HEK293 (cell line): Measurements from ENCODE around the gene OGFOD1.

ENCODE experiments used
- CTCF ChIA-PET: fragments of 350-600 bp; formaldehyde crosslinking; extraction: SDS; loops from one replicate; lab custom pipeline; 2021; ENCODE audit warnings: antibody characterized with exemption; lab: Yijun Ruan, JAX
- POLR2A ChIA-PET: fragments of 300-600 bp; formaldehyde crosslinking; extraction: SDS; loops from one replicate; lab custom pipeline; 2020; ENCODE audit warnings: antibody characterized with exemption, inconsistent platforms; lab: Yijun Ruan, JAX
- H3K27ac ChIP-seq: fragments of 200-500 bp; sonication (Bioruptor generic); 2 replicates; pipeline ENCODE4 v1.5.1; 2014; ENCODE audit warnings: low read depth, low read length, control low read depth, inconsistent platforms; ENCODE audit errors: extremely low read depth
- H3K36me3 ChIP-seq, 2 experiments: fragments of 200-500 bp in 1 of 2; sonication (Bioruptor generic) in 1 of 2; 1 replicate in 1 of 2; 2 replicates in 1 of 2; pipeline ENCODE4 v1.5.1; 2014 to 2017; ENCODE audit warnings: inconsistent platforms in 2 of 2, low read length in 2 of 2; ENCODE audit not compliant: control insufficient read depth in 2 of 2, insufficient read depth in 1 of 2
- H3K4me1 ChIP-seq: fragments of 200-500 bp; sonication (Bioruptor generic); 2 replicates; pipeline ENCODE4 v1.5.1; 2014; ENCODE audit warnings: mild to moderate bottlenecking, low read length, inconsistent platforms; ENCODE audit not compliant: control insufficient read depth, insufficient read depth
- H3K4me3 ChIP-seq: 2 replicates; pipeline ENCODE4 v1.5.1; 2011; ENCODE audit warnings: low read depth, mild to moderate bottlenecking, control low read depth, low read length, moderate library complexity
- H3K9me3 ChIP-seq: fragments of 200-500 bp; sonication (Bioruptor generic); 2 replicates; pipeline ENCODE4 v1.5.1; 2014; ENCODE audit warnings: low read depth, low read length, inconsistent platforms; ENCODE audit not compliant: control insufficient read depth, insufficient read depth
- EGR2 ChIP-seq: fragments of 450-650 bp; formaldehyde crosslinking; IDR thresholded peaks from 2 replicates; pipeline ENCODE4 v1.5.1; 2016; ENCODE audit warnings: low read depth, missing biosample characterization, missing genetic modification characterization
- GLIS2 ChIP-seq: fragments of 450-650 bp; formaldehyde crosslinking; IDR thresholded peaks from 2 replicates; pipeline ENCODE4 v1.5.1; 2016; ENCODE audit warnings: missing biosample characterization, missing genetic modification characterization
- SCRT2 ChIP-seq: fragments of 450-650 bp; formaldehyde crosslinking; IDR thresholded peaks from 2 replicates; pipeline ENCODE4 v1.5.1; 2016; ENCODE audit warnings: missing biosample characterization, missing genetic modification characterization
- WT1 ChIP-seq: fragments of 450-650 bp; formaldehyde crosslinking; IDR thresholded peaks from 2 replicates; pipeline ENCODE4 v1.5.1; 2016; ENCODE audit warnings: missing biosample characterization, missing genetic modification characterization
- ZNF133 ChIP-seq: fragments of 450-650 bp; formaldehyde crosslinking; IDR thresholded peaks from 2 replicates; pipeline ENCODE4 v1.5.1; 2016; ENCODE audit warnings: missing biosample characterization, missing genetic modification characterization
- ZNF138 ChIP-seq: fragments of 450-650 bp; formaldehyde crosslinking; IDR thresholded peaks from 2 replicates; pipeline ENCODE4 v1.5.1; 2016; ENCODE audit warnings: missing biosample characterization, missing genetic modification characterization, borderline replicate concordance
- ZNF174 ChIP-seq: fragments of 450-650 bp; formaldehyde crosslinking; IDR thresholded peaks from 2 replicates; pipeline ENCODE4 v1.5.0; 2017; ENCODE audit warnings: missing biosample characterization, mild to moderate bottlenecking, missing genetic modification characterization
- ZNF2 ChIP-seq: fragments of 450-650 bp; formaldehyde crosslinking; IDR thresholded peaks from 2 replicates; pipeline ENCODE4 v1.5.1; 2016; ENCODE audit warnings: missing biosample characterization, missing genetic modification characterization
- ZNF221 ChIP-seq: fragments of 450-650 bp; formaldehyde crosslinking; IDR thresholded peaks from 2 replicates; pipeline ENCODE4 v1.5.1; 2017; ENCODE audit warnings: missing biosample characterization, missing genetic modification characterization, borderline replicate concordance
- ZNF239 ChIP-seq: fragments of 450-650 bp; formaldehyde crosslinking; IDR thresholded peaks from 2 replicates; pipeline ENCODE4 v1.5.1; 2016; ENCODE audit warnings: missing biosample characterization, missing genetic modification characterization
- ZNF266 ChIP-seq: fragments of 450-650 bp; formaldehyde crosslinking; IDR thresholded peaks from 2 replicates; pipeline ENCODE4 v1.5.1; 2016; ENCODE audit warnings: missing biosample characterization, missing genetic modification characterization, low read depth
- ZNF324 ChIP-seq: fragments of 450-650 bp; formaldehyde crosslinking; IDR thresholded peaks from 2 replicates; pipeline ENCODE4 v1.5.1; 2016; ENCODE audit warnings: missing biosample characterization, missing genetic modification characterization
- ZNF416 ChIP-seq: fragments of 450-650 bp; formaldehyde crosslinking; IDR thresholded peaks from 2 replicates; pipeline ENCODE4 v1.5.1; 2016; ENCODE audit warnings: missing biosample characterization, missing genetic modification characterization
- ZNF510 ChIP-seq: fragments of 450-650 bp; formaldehyde crosslinking; IDR thresholded peaks from 2 replicates; pipeline ENCODE4 v1.5.1; 2018; ENCODE audit warnings: mild to moderate bottlenecking, missing genetic modification characterization, missing biosample characterization; ENCODE audit not compliant: insufficient replicate concordance
- ZNF560 ChIP-seq: fragments of 450-650 bp; formaldehyde crosslinking; IDR thresholded peaks from 2 replicates; pipeline ENCODE4 v1.5.1; 2017; ENCODE audit warnings: missing biosample characterization, missing genetic modification characterization, borderline replicate concordance
- ZNF623 ChIP-seq: fragments of 450-650 bp; formaldehyde crosslinking; IDR thresholded peaks from 2 replicates; pipeline ENCODE4 v1.5.1; 2016; ENCODE audit warnings: missing biosample characterization, missing genetic modification characterization
- ZNF776 ChIP-seq: fragments of 450-650 bp; formaldehyde crosslinking; IDR thresholded peaks from 2 replicates; pipeline ENCODE4 v1.5.0; 2017; ENCODE audit warnings: missing biosample characterization, missing genetic modification characterization, borderline replicate concordance
- ZNF830 ChIP-seq: fragments of 450-650 bp; IDR thresholded peaks from 2 replicates; pipeline ENCODE4 v1.5.0; 2018; ENCODE audit warnings: missing biosample characterization, missing genetic modification characterization, low read depth, mild to moderate bottlenecking, moderate library complexity
- TF ChIP-seq, protein P1 (sequence below): fragments of 450-650 bp; formaldehyde crosslinking; IDR thresholded peaks from 2 replicates; pipeline ENCODE4; 2016; ENCODE audit warnings: missing biosample characterization, missing genetic modification characterization
- TF ChIP-seq, protein P2 (sequence below): fragments of 450-650 bp; formaldehyde crosslinking; conservative IDR thresholded peaks from 2 replicates; pipeline ENCODE4 v1.5.1; 2016; ENCODE audit warnings: low read depth, missing biosample characterization, missing genetic modification characterization
- TF ChIP-seq, protein P3 (sequence below): fragments of 450-650 bp; formaldehyde crosslinking; IDR thresholded peaks from 2 replicates; pipeline ENCODE4 v1.5.1; 2017; ENCODE audit warnings: missing biosample characterization, missing genetic modification characterization
- TF ChIP-seq, protein P4 (sequence below): fragments of 450-650 bp; formaldehyde crosslinking; IDR thresholded peaks from 2 replicates; pipeline ENCODE4 v1.5.1; 2016; ENCODE audit warnings: missing biosample characterization, missing genetic modification characterization

Gene OGFOD1

DNA sequence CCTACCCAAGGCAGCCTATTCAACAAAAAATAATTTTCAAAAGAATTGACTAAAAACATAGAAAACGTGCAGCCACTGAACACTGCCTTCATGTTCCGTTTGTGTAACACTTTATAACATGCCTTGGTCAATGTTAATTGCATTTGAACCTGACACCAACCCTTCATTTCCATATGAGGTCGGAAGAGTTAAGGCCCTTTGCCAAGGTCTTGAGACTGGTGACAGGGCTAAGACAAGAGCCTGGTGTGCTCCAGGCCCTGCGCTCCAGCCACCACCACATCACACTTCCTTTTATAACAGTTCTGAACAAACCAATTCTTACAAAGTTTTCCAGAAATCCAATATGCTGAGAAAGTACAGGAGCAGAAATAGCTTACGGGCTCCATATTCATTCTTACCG is 64.3 kb downstream of the OGFOD1 start:
- TF ChIP-seq ZNF560 (tag by site-specific recombination) (no peak), WT1 (tag by site-specific recombination) (no peak), ZNF510 (no peak), ZNF266 (no peak), GLIS2 (tag by site-specific recombination) (no peak), ZNF138 (tag by site-specific recombination) (no peak), ZNF2 (tag by site-specific recombination) (no peak), ZNF623 (tag by site-specific recombination) (no peak), ZNF221 (no peak), ZNF324 (tag by site-specific recombination) (no peak), EGR2 (no peak)
- TF ChIP-seq, protein P1, sequence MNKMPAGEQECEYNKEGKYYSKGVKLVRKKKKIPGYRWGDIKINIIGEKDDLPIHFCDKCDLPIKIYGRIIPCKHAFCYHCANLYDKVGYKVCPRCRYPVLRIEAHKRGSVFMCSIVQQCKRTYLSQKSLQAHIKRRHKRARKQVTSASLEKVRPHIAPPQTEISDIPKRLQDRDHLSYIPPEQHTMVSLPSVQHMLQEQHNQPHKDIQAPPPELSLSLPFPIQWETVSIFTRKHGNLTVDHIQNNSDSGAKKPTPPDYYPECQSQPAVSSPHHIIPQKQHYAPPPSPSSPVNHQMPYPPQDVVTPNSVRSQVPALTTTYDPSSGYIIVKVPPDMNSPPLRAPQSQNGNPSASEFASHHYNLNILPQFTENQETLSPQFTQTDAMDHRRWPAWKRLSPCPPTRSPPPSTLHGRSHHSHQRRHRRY (tag by site-specific recombination) = no peak
- TF ChIP-seq, protein P2, sequence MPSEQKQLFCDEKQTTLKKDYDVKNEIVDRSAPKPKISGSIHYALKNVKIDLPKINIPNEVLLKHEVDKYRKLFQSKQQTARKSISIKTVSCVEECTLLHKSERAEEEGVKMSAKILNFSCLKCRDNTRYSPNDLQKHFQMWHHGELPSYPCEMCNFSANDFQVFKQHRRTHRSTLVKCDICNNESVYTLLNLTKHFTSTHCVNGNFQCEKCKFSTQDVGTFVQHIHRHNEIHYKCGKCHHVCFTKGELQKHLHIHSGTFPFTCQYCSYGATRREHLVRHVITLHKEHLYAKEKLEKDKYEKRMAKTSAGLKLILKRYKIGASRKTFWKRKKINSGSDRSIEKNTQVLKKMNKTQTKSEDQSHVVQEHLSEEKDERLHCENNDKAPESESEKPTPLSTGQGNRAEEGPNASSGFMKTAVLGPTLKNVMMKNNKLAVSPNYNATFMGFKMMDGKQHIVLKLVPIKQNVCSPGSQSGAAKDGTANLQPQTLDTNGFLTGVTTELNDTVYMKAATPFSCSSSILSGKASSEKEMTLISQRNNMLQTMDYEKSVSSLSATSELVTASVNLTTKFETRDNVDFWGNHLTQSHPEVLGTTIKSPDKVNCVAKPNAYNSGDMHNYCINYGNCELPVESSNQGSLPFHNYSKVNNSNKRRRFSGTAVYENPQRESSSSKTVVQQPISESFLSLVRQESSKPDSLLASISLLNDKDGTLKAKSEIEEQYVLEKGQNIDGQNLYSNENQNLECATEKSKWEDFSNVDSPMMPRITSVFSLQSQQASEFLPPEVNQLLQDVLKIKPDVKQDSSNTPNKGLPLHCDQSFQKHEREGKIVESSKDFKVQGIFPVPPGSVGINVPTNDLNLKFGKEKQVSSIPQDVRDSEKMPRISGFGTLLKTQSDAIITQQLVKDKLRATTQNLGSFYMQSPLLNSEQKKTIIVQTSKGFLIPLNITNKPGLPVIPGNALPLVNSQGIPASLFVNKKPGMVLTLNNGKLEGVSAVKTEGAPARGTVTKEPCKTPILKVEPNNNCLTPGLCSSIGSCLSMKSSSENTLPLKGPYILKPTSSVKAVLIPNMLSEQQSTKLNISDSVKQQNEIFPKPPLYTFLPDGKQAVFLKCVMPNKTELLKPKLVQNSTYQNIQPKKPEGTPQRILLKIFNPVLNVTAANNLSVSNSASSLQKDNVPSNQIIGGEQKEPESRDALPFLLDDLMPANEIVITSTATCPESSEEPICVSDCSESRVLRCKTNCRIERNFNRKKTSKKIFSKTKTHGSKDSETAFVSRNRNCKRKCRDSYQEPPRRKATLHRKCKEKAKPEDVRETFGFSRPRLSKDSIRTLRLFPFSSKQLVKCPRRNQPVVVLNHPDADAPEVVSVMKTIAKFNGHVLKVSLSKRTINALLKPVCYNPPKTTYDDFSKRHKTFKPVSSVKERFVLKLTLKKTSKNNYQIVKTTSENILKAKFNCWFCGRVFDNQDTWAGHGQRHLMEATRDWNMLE = no peak
- Histone ChIP-seq H3K4me3 (no peak overlapping the region), H3K36me3 (peaks cover 7 to 15% of the 10 kb centered on the region in 2 experiments; a peak in 2 of 3 replicates), H3K4me1 (0 out of 2 replicates have a peak, but pooled peaks cover 2% of the 10 kb centered on the region), H3K9me3 (no peaks in the 10 kb centered on the region), H3K27ac (no peak overlapping the region)
- CTCF ChIA-PET = interaction anchor here (1.0 kb wide), 1 partner anchor 186 kb away, joined by 6 read pairs; no protein-coding TSS in a partner anchor
- POLR2A ChIA-PET = interaction anchor here (0.6 kb wide), 1 partner anchor 161 kb away, joined by 4 read pairs; no protein-coding TSS in a partner anchor

DNA sequence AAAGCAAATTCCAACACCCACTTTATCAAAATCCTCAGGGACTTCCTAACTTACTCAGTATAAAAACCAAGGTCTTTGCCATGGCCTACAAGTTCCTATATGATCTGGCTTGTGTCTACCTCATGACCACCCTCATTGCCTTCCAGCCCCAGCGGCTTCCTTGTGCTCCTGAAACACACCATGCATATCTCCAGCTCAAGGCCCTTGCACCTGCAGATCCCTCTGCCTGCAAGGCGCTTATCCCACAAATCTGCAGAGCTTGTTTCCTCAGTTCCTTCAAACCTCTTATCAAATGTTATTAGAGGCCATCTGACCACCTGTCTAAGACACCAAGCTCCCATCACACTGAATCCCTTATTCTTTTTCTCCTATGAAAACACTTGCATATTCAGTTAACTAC is 65.9 kb downstream of the OGFOD1 start:
- no peak for TF ChIP-seq ZNF416 (tag by site-specific recombination)
- no peak for TF ChIP-seq ZNF324 (tag by site-specific recombination)
- no peak for TF ChIP-seq ZNF133 (tag by site-specific recombination)
- no peak for TF ChIP-seq ZNF830
- TF ChIP-seq ZNF239 (tag by site-specific recombination) = no peak
- TF ChIP-seq, protein P3, sequence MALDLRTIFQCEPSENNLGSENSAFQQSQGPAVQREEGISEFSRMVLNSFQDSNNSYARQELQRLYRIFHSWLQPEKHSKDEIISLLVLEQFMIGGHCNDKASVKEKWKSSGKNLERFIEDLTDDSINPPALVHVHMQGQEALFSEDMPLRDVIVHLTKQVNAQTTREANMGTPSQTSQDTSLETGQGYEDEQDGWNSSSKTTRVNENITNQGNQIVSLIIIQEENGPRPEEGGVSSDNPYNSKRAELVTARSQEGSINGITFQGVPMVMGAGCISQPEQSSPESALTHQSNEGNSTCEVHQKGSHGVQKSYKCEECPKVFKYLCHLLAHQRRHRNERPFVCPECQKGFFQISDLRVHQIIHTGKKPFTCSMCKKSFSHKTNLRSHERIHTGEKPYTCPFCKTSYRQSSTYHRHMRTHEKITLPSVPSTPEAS (tag by site-specific recombination) = no peak
- no peak for TF ChIP-seq ZNF174 (tag by site-specific recombination)
- no peak for TF ChIP-seq ZNF776 (tag by site-specific recombination)
- TF ChIP-seq, protein P4, sequence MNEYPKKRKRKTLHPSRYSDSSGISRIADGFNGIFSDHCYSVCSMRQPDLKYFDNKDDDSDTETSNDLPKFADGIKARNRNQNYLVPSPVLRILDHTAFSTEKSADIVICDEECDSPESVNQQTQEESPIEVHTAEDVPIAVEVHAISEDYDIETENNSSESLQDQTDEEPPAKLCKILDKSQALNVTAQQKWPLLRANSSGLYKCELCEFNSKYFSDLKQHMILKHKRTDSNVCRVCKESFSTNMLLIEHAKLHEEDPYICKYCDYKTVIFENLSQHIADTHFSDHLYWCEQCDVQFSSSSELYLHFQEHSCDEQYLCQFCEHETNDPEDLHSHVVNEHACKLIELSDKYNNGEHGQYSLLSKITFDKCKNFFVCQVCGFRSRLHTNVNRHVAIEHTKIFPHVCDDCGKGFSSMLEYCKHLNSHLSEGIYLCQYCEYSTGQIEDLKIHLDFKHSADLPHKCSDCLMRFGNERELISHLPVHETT (tag by site-specific recombination) = no peak
- no peak for TF ChIP-seq SCRT2
- Histone ChIP-seq H3K9me3 (no peaks in the 10 kb centered on the region), H3K27ac (no peak overlapping the region), H3K36me3 (peaks cover 4 to 10% of the 10 kb centered on the region in 2 experiments; a peak in 2 of 3 replicates), H3K4me1 (0 out of 2 replicates have a peak, but pooled peaks cover 2% of the 10 kb centered on the region), H3K4me3 (no peak overlapping the region)
- ChIA-PET POLR2A (no interaction called here), CTCF (interaction anchor here (0.5 to 1.6 kb wide), 5 partner anchors 11 to 185 kb away, joined by 3 to 5 read pairs (median 3); no protein-coding TSS in a partner anchor)
